Astrocyte (in vitro differentiated cells and primary cell): ENCODE results near the gene ANO2. TPM values are rescaled to one million over a fixed set of nuclear protein-coding genes. Genes with fewer than 3 reads are reported as not detected.
"Not testable (repeated sequence)": the region's sequence is repeated elsewhere in the genome, so short reads cannot be mapped to it uniquely, and the experiment has no call there.

Experiments used
- DNase-seq: peaks from one replicate; pipeline ENCODE4 v3.0.0-alpha.2; 2010; ENCODE audit warnings: low read depth
- FAIRE-seq: peaks from 2 replicates; lab custom pipeline; 2011; peaks lifted over from hg19 to GRCh38; lab: Jason Lieb, UNC
- H2AFZ ChIP-seq: 2 replicates; pipeline ENCODE4 v1.6.0; 2012; ENCODE audit warnings: low read depth, low read length, inconsistent platforms
- H3K27ac ChIP-seq: 2 replicates; pipeline ENCODE4 v1.5.1; 2011; ENCODE audit warnings: low read depth, low read length, inconsistent platforms
- H3K27me3 ChIP-seq: 2 replicates; pipeline ENCODE4 v1.6.0; 2011; ENCODE audit warnings: low read length, inconsistent platforms; ENCODE audit not compliant: insufficient read depth
- H3K36me3 ChIP-seq: 2 replicates; pipeline ENCODE4 v1.5.1; 2011; ENCODE audit warnings: low read length, inconsistent platforms; ENCODE audit not compliant: insufficient read depth
- H3K4me1 ChIP-seq: 2 replicates; pipeline ENCODE4 v1.5.1; 2011; ENCODE audit warnings: low read length, inconsistent platforms; ENCODE audit not compliant: insufficient read depth
- H3K4me2 ChIP-seq: 2 replicates; pipeline ENCODE4 v1.6.0; 2012; ENCODE audit warnings: low read length, inconsistent platforms
- H3K4me3 ChIP-seq: 2 replicates; pipeline ENCODE4 v1.5.1; 2011; ENCODE audit warnings: low read depth, mild to moderate bottlenecking, low read length, inconsistent platforms; ENCODE audit not compliant: insufficient read depth
- H3K79me2 ChIP-seq: 2 replicates; pipeline ENCODE4 v1.6.0; 2012; ENCODE audit warnings: mild to moderate bottlenecking, low read length, inconsistent platforms; ENCODE audit not compliant: insufficient read depth
- H3K9ac ChIP-seq: 2 replicates; pipeline ENCODE4 v1.6.0; 2012; ENCODE audit warnings: mild to moderate bottlenecking, low read length, inconsistent platforms
- H3K9me3 ChIP-seq: 2 replicates; pipeline ENCODE4 v1.5.1; 2012; ENCODE audit warnings: low read depth, mild to moderate bottlenecking, low read length, inconsistent platforms; ENCODE audit not compliant: insufficient read depth
- H4K20me1 ChIP-seq: 2 replicates; pipeline ENCODE4 v1.6.0; 2012; ENCODE audit warnings: low read length, inconsistent platforms; ENCODE audit not compliant: insufficient read depth
- H3K27ac Mint-ChIP-seq: one replicate; pipeline ENCODE4 v1.8.0; 2021; ENCODE audit warnings: mild to moderate bottlenecking, mixed read lengths; ENCODE audit not compliant: unreplicated experiment
- H3K27me3 Mint-ChIP-seq: one replicate; pipeline ENCODE4 v1.8.0; 2021; ENCODE audit warnings: low read depth, mixed read lengths; ENCODE audit not compliant: unreplicated experiment
- H3K36me3 Mint-ChIP-seq: one replicate; pipeline ENCODE4 v1.8.0; 2021; ENCODE audit warnings: low read depth, mixed read lengths; ENCODE audit not compliant: unreplicated experiment
- H3K4me1 Mint-ChIP-seq: one replicate; pipeline ENCODE4 v1.8.0; 2021; ENCODE audit warnings: low read depth, mixed read lengths; ENCODE audit not compliant: unreplicated experiment
- H3K4me3 Mint-ChIP-seq: one replicate; pipeline ENCODE4 v1.8.0; 2021; ENCODE audit warnings: mild to moderate bottlenecking, moderate library complexity, mixed read lengths; ENCODE audit not compliant: unreplicated experiment
- H3K9me3 Mint-ChIP-seq: one replicate; pipeline ENCODE4 v1.8.0; 2021; ENCODE audit warnings: mild to moderate bottlenecking, mixed read lengths; ENCODE audit not compliant: unreplicated experiment
- CTCF ChIP-seq: IDR thresholded peaks from 2 replicates; pipeline ENCODE4 v1.5.1; 2011; ENCODE audit warnings: low read depth, mild to moderate bottlenecking, inconsistent platforms, low read length, moderate library complexity; ENCODE audit not compliant: insufficient read depth
- EZH2 ChIP-seq: IDR thresholded peaks from 2 replicates; pipeline ENCODE4 v1.6.1; 2012; ENCODE audit warnings: mild to moderate bottlenecking, low read length, inconsistent platforms; ENCODE audit not compliant: insufficient read depth
- total RNA-seq: library from RNA; stranded (reverse); gene quantifications from 2 replicates; pipeline ENCODE4 v1.2.1, GENCODE V29; 2021

The ANO2 gene
- total RNA-seq, 1 donor from 2014 or later = 0.93 TPM

- Histone ChIP-seq H3K79me2 (no peaks in the 10 kb centered on the region), H3K4me2 (no peak overlapping the region), H3K9ac (no peak overlapping the region), H3K27ac (no peak overlapping the region), H3K27me3 (no peaks in the 10 kb centered on the region), H3K36me3 (no peaks in the 10 kb centered on the region), H3K4me3 (no peak overlapping the region), H2AFZ (no peak overlapping the region), H3K4me1 (no peaks in the 10 kb centered on the region), H3K9me3 (no peaks in the 10 kb centered on the region), H4K20me1 (no peaks in the 10 kb centered on the region)
- H3K27me3 Mint-ChIP-seq = peaks cover 53% of the 10 kb centered on the region
- no peak for FAIRE-seq
- no peaks in the 10 kb centered on the region for H3K36me3 Mint-ChIP-seq
- DNase-seq = no peak
- peaks cover 1% of the 10 kb centered on the region for H3K9me3 Mint-ChIP-seq
- H3K4me3 Mint-ChIP-seq = no peak overlapping the region
- no peak for TF ChIP-seq CTCF
- no peak for TF ChIP-seq EZH2
- H3K4me1 Mint-ChIP-seq = no peaks in the 10 kb centered on the region
- H3K27ac Mint-ChIP-seq = no peak overlapping the region
Observed at GRCh38 chr12:5682581-5682980, 262.5 kb downstream of the ANO2 start.

GRCh38 chr12:5678176-5678575, 266.9 kb downstream of the ANO2 start:
- FAIRE-seq (no peak), DNase-seq (no peak)
- no peaks in the 10 kb centered on the region for H3K36me3 ChIP-seq
- Mint-ChIP-seq H3K36me3 (no peaks in the 10 kb centered on the region), H3K27ac (no peak overlapping the region), H3K4me3 (no peak overlapping the region), H3K27me3 (peaks cover 61% of the 10 kb centered on the region), H3K4me1 (no peaks in the 10 kb centered on the region), H3K9me3 (peaks cover 2% of the 10 kb centered on the region)
- no peaks in the 10 kb centered on the region for H4K20me1 ChIP-seq
- H2AFZ ChIP-seq = no peak overlapping the region
- H3K9ac ChIP-seq = no peak overlapping the region
- H3K27ac ChIP-seq = no peak overlapping the region
- H3K4me3 ChIP-seq = no peak overlapping the region
- H3K4me1 ChIP-seq = no peaks in the 10 kb centered on the region
- no peak for TF ChIP-seq CTCF
- TF ChIP-seq EZH2 = no peak
- no peak overlapping the region for H3K4me2 ChIP-seq
- H3K9me3 ChIP-seq = no peaks in the 10 kb centered on the region
- no peaks in the 10 kb centered on the region for H3K79me2 ChIP-seq
- no peaks in the 10 kb centered on the region for H3K27me3 ChIP-seq

- not testable (repeated sequence) for H3K27ac ChIP-seq, H3K27me3 Mint-ChIP-seq, H3K27me3 ChIP-seq, H2AFZ ChIP-seq, H3K27ac Mint-ChIP-seq, H3K9me3 ChIP-seq, H3K9ac ChIP-seq, H4K20me1 ChIP-seq, H3K36me3 Mint-ChIP-seq, H3K9me3 Mint-ChIP-seq, H3K79me2 ChIP-seq, FAIRE-seq, H3K4me3 Mint-ChIP-seq, H3K36me3 ChIP-seq, H3K4me2 ChIP-seq, DNase-seq, H3K4me3 ChIP-seq, H3K4me1 ChIP-seq
- H3K4me1 Mint-ChIP-seq = peaks cover 17% of the 10 kb centered on the region
Observed at GRCh38 chr12:5669624-5670023, 275.4 kb downstream of the ANO2 start.
